A549 (cell line): ENCODE data around the gene NELFA.

Experiments used
- ZC3H11A ChIP-seq: fragments of 450-650 bp; IDR thresholded peaks from 2 replicates; pipeline ENCODE4 v1.6.1; 2014; ENCODE audit warnings: antibody characterized with exemption, mild to moderate bottlenecking
- TF ChIP-seq, protein P1 (sequence below): fragments of >200 bp; sonication (Bioruptor Twin); formaldehyde crosslinking; IDR thresholded peaks from 3 replicates; pipeline ENCODE4 v1.5.1; 2016

GRCh38 chr4:2036327-2036726 lies 27.6 kb upstream of the NELFA start:
- TF ChIP-seq ZC3H11A = no peak
- TF ChIP-seq, protein P1, sequence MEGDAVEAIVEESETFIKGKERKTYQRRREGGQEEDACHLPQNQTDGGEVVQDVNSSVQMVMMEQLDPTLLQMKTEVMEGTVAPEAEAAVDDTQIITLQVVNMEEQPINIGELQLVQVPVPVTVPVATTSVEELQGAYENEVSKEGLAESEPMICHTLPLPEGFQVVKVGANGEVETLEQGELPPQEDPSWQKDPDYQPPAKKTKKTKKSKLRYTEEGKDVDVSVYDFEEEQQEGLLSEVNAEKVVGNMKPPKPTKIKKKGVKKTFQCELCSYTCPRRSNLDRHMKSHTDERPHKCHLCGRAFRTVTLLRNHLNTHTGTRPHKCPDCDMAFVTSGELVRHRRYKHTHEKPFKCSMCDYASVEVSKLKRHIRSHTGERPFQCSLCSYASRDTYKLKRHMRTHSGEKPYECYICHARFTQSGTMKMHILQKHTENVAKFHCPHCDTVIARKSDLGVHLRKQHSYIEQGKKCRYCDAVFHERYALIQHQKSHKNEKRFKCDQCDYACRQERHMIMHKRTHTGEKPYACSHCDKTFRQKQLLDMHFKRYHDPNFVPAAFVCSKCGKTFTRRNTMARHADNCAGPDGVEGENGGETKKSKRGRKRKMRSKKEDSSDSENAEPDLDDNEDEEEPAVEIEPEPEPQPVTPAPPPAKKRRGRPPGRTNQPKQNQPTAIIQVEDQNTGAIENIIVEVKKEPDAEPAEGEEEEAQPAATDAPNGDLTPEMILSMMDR = no peak
